IMR-90 (cell line): ENCODE data around the gene CRACR2B. TPM values are rescaled to one million over a fixed set of nuclear protein-coding genes. Genes with fewer than 3 reads are reported as not detected.

Source experiments
- ATAC-seq: fragments of 200-7000 bp; cut with Tn5 transposase; 2 replicates; pipeline ENCODE4 v1.9.1; 2020; ENCODE audit warnings: low read depth, mild to moderate bottlenecking, moderate library complexity
- BruUV-seq: library from RNA; stranded (reverse); fragments of 400-500 nt; replicated peaks from 2 replicates; lab custom pipeline; 2021; lab: Mats Ljungman, UMichigan
- CTCF ChIA-PET: fragments of 300-600 bp; formaldehyde crosslinking; extraction: SDS; loops from one replicate; lab custom pipeline; 2021; ENCODE audit warnings: antibody characterized with exemption; lab: Yijun Ruan, JAX
- POLR2A ChIA-PET: fragments of 300-600 bp; sonication (Branson Sonifier 250); formaldehyde crosslinking; loops from one replicate; lab custom pipeline; 2022; ENCODE audit warnings: antibody characterized with exemption; ENCODE audit not compliant: unreplicated experiment; lab: Charles Lee
- DNase-seq: peaks from one replicate; pipeline ENCODE4 v3.0.0; 2013
- H2AFZ ChIP-seq: replicated peaks from 2 replicates; pipeline ENCODE3; 2013; ENCODE audit warnings: low read length, mild to moderate bottlenecking; ENCODE audit not compliant: poor library complexity
- H2AK5ac ChIP-seq: 2 replicates; pipeline ENCODE4 v1.6.1; 2013; ENCODE audit warnings: low read depth, low read length, inconsistent platforms
- H2AK9ac ChIP-seq: replicated peaks from 2 replicates; pipeline ENCODE3; 2013; ENCODE audit warnings: mild to moderate bottlenecking, low read depth, low read length, moderate library complexity; ENCODE audit not compliant: poor library complexity
- H2BK120ac ChIP-seq: 2 replicates; pipeline ENCODE4 v1.6.1; 2013; ENCODE audit warnings: low read depth, low read length, inconsistent platforms
- H2BK15ac ChIP-seq: 3 replicates; pipeline ENCODE4 v1.6.1; 2013; ENCODE audit warnings: low read depth, low read length, inconsistent platforms
- H2BK20ac ChIP-seq: 2 replicates; pipeline ENCODE4 v1.6.1; 2013; ENCODE audit warnings: low read depth, mild to moderate bottlenecking, inconsistent platforms, low read length, moderate library complexity
- H2BK5ac ChIP-seq: 2 replicates; pipeline ENCODE4 v1.6.1; 2013; ENCODE audit warnings: mild to moderate bottlenecking, low read depth, low read length, inconsistent platforms; ENCODE audit not compliant: poor library complexity, severe bottlenecking
- H3K14ac ChIP-seq: replicated peaks from 2 replicates; pipeline ENCODE4 v1.6.1; 2013; ENCODE audit warnings: low read depth, low read length, inconsistent platforms
- H3K18ac ChIP-seq: 2 replicates; pipeline ENCODE4 v1.6.1; 2013; ENCODE audit warnings: low read depth, low read length, control low read depth
- H3K23ac ChIP-seq: 2 replicates; pipeline ENCODE4 v1.6.1; 2013; ENCODE audit warnings: low read depth, low read length, inconsistent platforms
- H3K27ac ChIP-seq: 2 replicates; pipeline ENCODE4 v1.5.1; 2013; ENCODE audit warnings: mild to moderate bottlenecking, control low read depth, low read length; ENCODE audit not compliant: insufficient read depth
- H3K27me3 ChIP-seq: 2 replicates; pipeline ENCODE4 v1.6.1; 2013; ENCODE audit warnings: low read length; ENCODE audit not compliant: control insufficient read depth, insufficient read depth
- H3K36me3 ChIP-seq: 2 replicates; pipeline ENCODE4 v1.6.1; 2013; ENCODE audit warnings: low read length, mixed read lengths; ENCODE audit not compliant: control insufficient read depth, insufficient read depth
- H3K4ac ChIP-seq: 2 replicates; pipeline ENCODE4 v1.6.1; 2013; ENCODE audit warnings: low read depth, low read length, inconsistent platforms
- H3K4me1 ChIP-seq: 2 replicates; pipeline ENCODE4 v1.6.1; 2013; ENCODE audit warnings: low read length, mixed read lengths; ENCODE audit not compliant: control insufficient read depth, insufficient read depth
- H3K4me2 ChIP-seq: 2 replicates; pipeline ENCODE4 v1.6.1; 2013; ENCODE audit warnings: low read depth, mild to moderate bottlenecking, control low read depth, low read length, moderate library complexity
- H3K4me3 ChIP-seq: 2 replicates; pipeline ENCODE4 v1.5.1; 2013; ENCODE audit warnings: low read depth, mild to moderate bottlenecking, control low read depth, low read length, moderate library complexity; ENCODE audit not compliant: insufficient read depth
- H3K56ac ChIP-seq: 2 replicates; pipeline ENCODE4 v1.6.1; 2013; ENCODE audit warnings: low read length, inconsistent platforms; ENCODE audit not compliant: insufficient read depth; ENCODE audit errors: extremely low read depth
- H3K79me1 ChIP-seq, 2 experiments: 2 replicates each; pipeline ENCODE4 v1.6.1; 2013; ENCODE audit warnings: low read length in 2 of 2, inconsistent platforms in 1 of 2, low read depth in 1 of 2
- H3K9ac ChIP-seq: 2 replicates; pipeline ENCODE4 v1.6.1; 2013; ENCODE audit warnings: low read depth, low read length, control low read depth
- H3K9me1 ChIP-seq: 2 replicates; pipeline ENCODE4 v1.6.1; 2013; ENCODE audit warnings: low read length, inconsistent platforms; ENCODE audit not compliant: insufficient read depth
- H3K9me3 ChIP-seq: 2 replicates; pipeline ENCODE4 v1.6.1; 2013; ENCODE audit warnings: low read length; ENCODE audit not compliant: control insufficient read depth, insufficient read depth
- H4K20me1 ChIP-seq: 2 replicates; pipeline ENCODE4 v1.6.1; 2013; ENCODE audit warnings: low read length, inconsistent platforms; ENCODE audit not compliant: insufficient read depth
- H4K5ac ChIP-seq: 2 replicates; pipeline ENCODE4 v1.6.1; 2013; ENCODE audit warnings: mild to moderate bottlenecking, low read depth, low read length, control low read depth
- H4K8ac ChIP-seq, 2 experiments: 2 replicates each; pipeline ENCODE4 v1.6.1; 2013; ENCODE audit warnings: low read depth in 2 of 2, low read length in 2 of 2, control low read depth in 1 of 2, inconsistent platforms in 1 of 2
- H4K91ac ChIP-seq: 2 replicates; pipeline ENCODE4 v1.6.1; 2013; ENCODE audit warnings: low read depth, low read length, inconsistent platforms; ENCODE audit not compliant: insufficient read depth
- BHLHE40 ChIP-seq: fragments of 150-350 bp; IDR thresholded peaks from 2 replicates; pipeline ENCODE4 v1.6.1; 2016; ENCODE audit warnings: mild to moderate bottlenecking, low read depth, low read length
- CEBPB ChIP-seq: IDR thresholded peaks from 2 replicates; pipeline ENCODE4 v1.6.1; 2012; ENCODE audit warnings: low read depth, low read length, improper control_type of control experiment
- CHD1 ChIP-seq: IDR thresholded peaks from 2 replicates; pipeline ENCODE4 v1.6.1; 2012; ENCODE audit warnings: low read depth, low read length, improper control_type of control experiment
- FOS ChIP-seq: fragments of 150-350 bp; IDR thresholded peaks from 2 replicates; pipeline ENCODE4 v1.6.1; 2016; ENCODE audit warnings: low read depth, low read length
- MAFK ChIP-seq: IDR thresholded peaks from 2 replicates; pipeline ENCODE4 v1.6.1; 2012; ENCODE audit warnings: low read depth, low read length, improper control_type of control experiment
- MAZ ChIP-seq: IDR thresholded peaks from 2 replicates; pipeline ENCODE4 v1.6.1; 2012; ENCODE audit warnings: low read depth, mild to moderate bottlenecking, low read length, improper control_type of control experiment, moderate library complexity, borderline replicate concordance
- MXI1 ChIP-seq: IDR thresholded peaks from 2 replicates; pipeline ENCODE4 v1.6.1; 2012; ENCODE audit warnings: low read depth, mild to moderate bottlenecking, low read length, moderate library complexity, borderline replicate concordance
- NFE2L2 ChIP-seq: fragments of 150-350 bp; IDR thresholded peaks from 2 replicates; pipeline ENCODE4 v1.6.1; 2016; ENCODE audit warnings: low read depth, mild to moderate bottlenecking, low read length
- POLR2A ChIP-seq: IDR thresholded peaks from 2 replicates; pipeline ENCODE4 v1.6.1; 2012; ENCODE audit warnings: mild to moderate bottlenecking, low read depth, low read length
- RAD21 ChIP-seq: IDR thresholded peaks from 2 replicates; pipeline ENCODE4 v1.6.1; 2012; ENCODE audit warnings: low read length, improper control_type of control experiment
- RCOR1 ChIP-seq: IDR thresholded peaks from 2 replicates; pipeline ENCODE4 v1.6.1; 2012; ENCODE audit warnings: mild to moderate bottlenecking, low read length, improper control_type of control experiment; ENCODE audit not compliant: insufficient replicate concordance
- RFX5 ChIP-seq: IDR thresholded peaks from 2 replicates; pipeline ENCODE4 v1.8.0; 2012; ENCODE audit warnings: low read depth, mild to moderate bottlenecking, low read length, moderate library complexity
- SMC3 ChIP-seq: fragments of 150-350 bp; IDR thresholded peaks from 2 replicates; pipeline ENCODE4 v1.6.1; 2016; ENCODE audit warnings: low read depth, mild to moderate bottlenecking, antibody characterized with exemption, low read length, moderate library complexity
- WGBS, 2 experiments: methylation state at CpG; one replicate each; pipeline versions ENCODE4 v1.1.5 to v1.1.7; 2013; ENCODE audit warnings: missing lambda C conversion rate in 2 of 2; ENCODE audit not compliant: insufficient read length in 1 of 2; ENCODE audit errors: extremely low coverage in 2 of 2; 5-methylcytosine and 5-hydroxymethylcytosine counted together
- dilution Hi-C: fragments of 300-500 bp; cut with HindIII; formaldehyde crosslinking; loops from one replicate; pipeline ENCODE4 v1.14.3; 2018; ENCODE audit warnings: low sequenced_read_pairs; ENCODE audit not compliant: unreplicated experiment
- in situ Hi-C: fragments of 300-500 bp; cut with MboI; formaldehyde crosslinking; loops from 3 replicates; pipeline ENCODE4 v1.14.3; 2019; ENCODE audit warnings: low sequenced_read_pairs, inconsistent platforms, mixed read lengths
- intact Hi-C: fragments of 100-400 bp; cut with micrococcal nuclease; formaldehyde crosslinking; loops from 2 replicates; pipeline ENCODE4 v1.10.0; 2022
- polyA plus RNA-seq, 3 experiments: library from polyadenylated mRNA; depleted of rRNA; stranded (reverse); fragments of >200 nt; gene quantifications; 2 replicates each; pipeline ENCODE4 v1.2.3, GENCODE V29; 2012; ENCODE audit warnings: low replicate concordance in 1 of 3
- total RNA-seq: library from RNA; depleted of rRNA; stranded (reverse); fragments of >200 nt; gene quantifications from 2 replicates; pipeline ENCODE4 v1.2.3, GENCODE V29; 2012
- TF ChIP-seq, protein P1 (sequence below): fragments of 150-350 bp; IDR thresholded peaks from 2 replicates; pipeline ENCODE4 v1.6.1; 2017; ENCODE audit warnings: mild to moderate bottlenecking, antibody characterized with exemption, low read length, low read depth
- TF ChIP-seq, protein P2 (sequence below): fragments of 150-350 bp; IDR thresholded peaks from 2 replicates; pipeline ENCODE4 v1.6.1; 2016; ENCODE audit warnings: low read depth, mild to moderate bottlenecking, low read length, moderate library complexity, borderline replicate concordance
- TF ChIP-seq, protein P3 (sequence below): conservative IDR thresholded peaks from 2 replicates; pipeline ENCODE4 v1.5.1; 2012; ENCODE audit warnings: mild to moderate bottlenecking, low read depth, low read length, improper control_type of control experiment

CRACR2B gene
- total and polyA plus RNA-seq, 2 of the 4 experiments (the other 2 are of a cell fraction): 0.54 to 2.5 TPM

DNA sequence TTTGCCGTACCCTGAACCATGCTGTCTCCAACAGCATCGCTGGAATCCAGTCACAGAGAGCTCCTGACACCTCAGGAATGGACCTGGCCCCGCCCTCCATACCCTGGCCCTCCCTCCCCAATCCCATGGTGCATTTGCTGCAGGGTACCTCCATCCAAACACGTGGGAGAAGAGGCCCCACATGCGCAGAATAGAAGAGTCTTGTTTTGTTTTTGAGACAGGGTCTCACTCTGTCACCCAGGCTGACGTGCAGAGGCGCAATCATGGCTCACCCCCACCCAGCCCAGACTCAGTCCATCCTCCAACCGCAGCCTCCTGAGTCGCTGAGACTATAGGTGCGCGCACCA, 11.3 kb upstream of the CRACR2B start:
- Histone ChIP-seq H2AK9ac (no peak overlapping the region), H3K9ac (no peak overlapping the region), H3K9me1 (peaks cover 8% of the 10 kb centered on the region; the same call in 1 of the 2 replicates), H4K5ac (no peak overlapping the region), H3K36me3 (peaks cover 25% of the 10 kb centered on the region), H2BK20ac (no peak overlapping the region), H3K4me1 (peaks cover 16% of the 10 kb centered on the region), H3K27ac (no peak overlapping the region), H3K27me3 (no peaks in the 10 kb centered on the region), H4K20me1 (peaks cover 40% of the 10 kb centered on the region), H3K23ac (no peak overlapping the region), H2BK120ac (no peak overlapping the region), H3K4me3 (no peak overlapping the region), H3K4me2 (no peak overlapping the region), H4K91ac (no peak overlapping the region), H3K79me1 (peaks cover 24 to 41% of the 10 kb centered on the region in 2 experiments), H4K8ac (no peak overlapping the region), H2AFZ (no peak overlapping the region), H3K9me3 (no peaks in the 10 kb centered on the region), H2BK5ac (no peak overlapping the region), H2AK5ac (no peak overlapping the region), H3K56ac (no peak overlapping the region), H3K18ac (no peak overlapping the region), H3K4ac (no peak overlapping the region), H3K14ac (no peak overlapping the region), H2BK15ac (no peak overlapping the region)
- no TSS peak for BruUV-seq
- dilution Hi-C loops: no loop called here
- TF ChIP-seq, protein P1, sequence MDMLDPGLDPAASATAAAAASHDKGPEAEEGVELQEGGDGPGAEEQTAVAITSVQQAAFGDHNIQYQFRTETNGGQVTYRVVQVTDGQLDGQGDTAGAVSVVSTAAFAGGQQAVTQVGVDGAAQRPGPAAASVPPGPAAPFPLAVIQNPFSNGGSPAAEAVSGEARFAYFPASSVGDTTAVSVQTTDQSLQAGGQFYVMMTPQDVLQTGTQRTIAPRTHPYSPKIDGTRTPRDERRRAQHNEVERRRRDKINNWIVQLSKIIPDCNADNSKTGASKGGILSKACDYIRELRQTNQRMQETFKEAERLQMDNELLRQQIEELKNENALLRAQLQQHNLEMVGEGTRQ: no peak
- TF ChIP-seq MAFK: no peak
- no peak for TF ChIP-seq FOS
- TF ChIP-seq, protein P2, sequence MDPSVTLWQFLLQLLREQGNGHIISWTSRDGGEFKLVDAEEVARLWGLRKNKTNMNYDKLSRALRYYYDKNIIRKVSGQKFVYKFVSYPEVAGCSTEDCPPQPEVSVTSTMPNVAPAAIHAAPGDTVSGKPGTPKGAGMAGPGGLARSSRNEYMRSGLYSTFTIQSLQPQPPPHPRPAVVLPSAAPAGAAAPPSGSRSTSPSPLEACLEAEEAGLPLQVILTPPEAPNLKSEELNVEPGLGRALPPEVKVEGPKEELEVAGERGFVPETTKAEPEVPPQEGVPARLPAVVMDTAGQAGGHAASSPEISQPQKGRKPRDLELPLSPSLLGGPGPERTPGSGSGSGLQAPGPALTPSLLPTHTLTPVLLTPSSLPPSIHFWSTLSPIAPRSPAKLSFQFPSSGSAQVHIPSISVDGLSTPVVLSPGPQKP: no peak
- no peak for TF ChIP-seq RFX5
- TF ChIP-seq NFE2L2: no peak
- no peak for TF ChIP-seq CEBPB
- no peak for TF ChIP-seq MAZ
- TF ChIP-seq MXI1: no peak
- no peak for TF ChIP-seq POLR2A
- no peak for TF ChIP-seq RAD21
- TF ChIP-seq CHD1: no peak
- no peak for TF ChIP-seq BHLHE40
- TF ChIP-seq, protein P3, sequence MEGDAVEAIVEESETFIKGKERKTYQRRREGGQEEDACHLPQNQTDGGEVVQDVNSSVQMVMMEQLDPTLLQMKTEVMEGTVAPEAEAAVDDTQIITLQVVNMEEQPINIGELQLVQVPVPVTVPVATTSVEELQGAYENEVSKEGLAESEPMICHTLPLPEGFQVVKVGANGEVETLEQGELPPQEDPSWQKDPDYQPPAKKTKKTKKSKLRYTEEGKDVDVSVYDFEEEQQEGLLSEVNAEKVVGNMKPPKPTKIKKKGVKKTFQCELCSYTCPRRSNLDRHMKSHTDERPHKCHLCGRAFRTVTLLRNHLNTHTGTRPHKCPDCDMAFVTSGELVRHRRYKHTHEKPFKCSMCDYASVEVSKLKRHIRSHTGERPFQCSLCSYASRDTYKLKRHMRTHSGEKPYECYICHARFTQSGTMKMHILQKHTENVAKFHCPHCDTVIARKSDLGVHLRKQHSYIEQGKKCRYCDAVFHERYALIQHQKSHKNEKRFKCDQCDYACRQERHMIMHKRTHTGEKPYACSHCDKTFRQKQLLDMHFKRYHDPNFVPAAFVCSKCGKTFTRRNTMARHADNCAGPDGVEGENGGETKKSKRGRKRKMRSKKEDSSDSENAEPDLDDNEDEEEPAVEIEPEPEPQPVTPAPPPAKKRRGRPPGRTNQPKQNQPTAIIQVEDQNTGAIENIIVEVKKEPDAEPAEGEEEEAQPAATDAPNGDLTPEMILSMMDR: no peak
- no peak for TF ChIP-seq SMC3
- no peak for TF ChIP-seq RCOR1
- POLR2A ChIA-PET: no interaction called here
- CTCF ChIA-PET: no interaction called here
- ATAC-seq: no peak
- in situ Hi-C loops: no loop called here
- intact Hi-C loops: no loop called here
- DNase-seq: no peak
- WGBS, 2 experiments: no CpG with 5 or more reads among the region's 11 CpGs
